Skeletal muscle tissue (tissue), 4 donors: ENCODE data around the gene GLI3. TPM values are rescaled to one million over a fixed set of nuclear protein-coding genes. Genes with fewer than 3 reads are reported as not detected.

Experiments used
- H3K27ac ChIP-seq: one replicate; pipeline ENCODE4 v1.7.0; 2013; ENCODE audit warnings: mild to moderate bottlenecking, low read depth, low read length, inconsistent platforms
- H3K27me3 ChIP-seq, 3 donors: one replicate each; pipeline ENCODE4 v1.7.0; 2013; ENCODE audit warnings: low read length in 3 of 3; ENCODE audit not compliant: control insufficient read depth in 3 of 3, insufficient read depth in 3 of 3
- H3K36me3 ChIP-seq, 3 donors: one replicate each; pipeline ENCODE4 v1.7.0; 2013; ENCODE audit warnings: low read length in 3 of 3; ENCODE audit not compliant: control insufficient read depth in 3 of 3, insufficient read depth in 3 of 3
- H3K4me1 ChIP-seq, 3 donors: one replicate each; pipeline ENCODE4 v1.7.0; 2013; ENCODE audit warnings: low read length in 3 of 3, mild to moderate bottlenecking in 3 of 3; ENCODE audit not compliant: control insufficient read depth in 3 of 3, insufficient read depth in 3 of 3
- H3K4me3 ChIP-seq, 3 donors: one replicate each; pipeline ENCODE4 v1.7.0; 2013; ENCODE audit warnings: low read length in 3 of 3
- H3K9ac ChIP-seq, 3 donors: one replicate each; pipeline ENCODE4 v1.7.0; 2013; ENCODE audit warnings: low read length in 3 of 3, mild to moderate bottlenecking in 3 of 3, moderate library complexity in 2 of 3, low read depth in 1 of 3
- H3K9me3 ChIP-seq, 3 donors: one replicate each; pipeline ENCODE4 v1.7.0; 2013; ENCODE audit warnings: low read length in 3 of 3; ENCODE audit not compliant: control insufficient read depth in 3 of 3
- total RNA-seq: library from RNA; depleted of rRNA; stranded (reverse); fragments of >200 nt; gene quantifications from one replicate; pipeline ENCODE4 v1.2.3, GENCODE V29; 2014
- donor health status: Osteomylitis.

Gene GLI3
- total RNA-seq, 1 donor from 2014 or later = 13.6 TPM

DNA sequence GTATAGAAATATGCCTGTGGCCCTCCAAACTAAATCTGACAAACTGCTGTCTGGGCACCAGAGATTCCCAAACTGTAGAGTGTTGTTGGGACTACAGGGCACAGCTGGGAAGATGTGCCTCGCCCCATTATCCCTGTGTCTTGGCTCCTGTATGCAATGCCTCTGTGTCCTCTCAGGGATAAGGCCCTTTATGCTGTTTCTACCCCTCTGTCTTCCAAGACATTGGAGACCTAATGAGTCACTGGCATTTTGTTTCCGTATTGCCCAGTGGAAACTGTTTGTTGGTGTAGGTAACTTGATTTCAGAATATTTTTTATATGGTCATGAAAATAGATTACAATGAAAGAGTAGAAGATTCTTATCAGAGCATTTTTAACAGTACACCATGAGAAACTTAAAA is 183.2 kb downstream of the GLI3 start:
- Histone ChIP-seq H3K9me3 (no peaks in the 10 kb centered on the region), H3K27ac (no peak overlapping the region), H3K9ac (no peak overlapping the region), H3K27me3 (no peaks in the 10 kb centered on the region), H3K4me3 (no peak overlapping the region), H3K36me3 (peaks cover 0 to 2% (median 0%) of the 10 kb centered on the region in 3 donors), H3K4me1 (no peaks in the 10 kb centered on the region)

DNA sequence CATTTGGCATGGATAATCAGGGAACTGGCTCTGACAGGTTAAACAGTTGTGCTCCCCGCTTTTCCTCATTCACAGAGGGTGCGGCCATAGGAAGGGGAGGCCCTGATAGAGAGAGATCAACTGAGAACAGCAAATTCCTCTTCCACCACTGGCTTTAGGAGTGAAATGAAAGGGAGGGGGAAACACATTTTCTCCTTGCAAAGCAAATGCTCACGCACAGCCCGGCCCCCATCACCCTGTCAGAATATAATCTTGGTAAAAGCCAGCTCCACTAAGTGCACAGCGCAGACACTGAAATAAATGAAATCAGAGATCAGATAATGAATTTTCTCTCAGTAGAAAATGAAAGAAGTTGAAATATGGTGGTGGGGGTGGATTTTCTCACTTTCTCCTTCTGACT is 187.2 kb downstream of the GLI3 start:
- Histone ChIP-seq H3K4me3 (no peak overlapping the region), H3K4me1 (no peaks in the 10 kb centered on the region), H3K27me3 (no peaks in the 10 kb centered on the region), H3K36me3 (peaks cover 0 to 5% (median 4%) of the 10 kb centered on the region in 3 donors), H3K9ac (no peak overlapping the region), H3K9me3 (no peaks in the 10 kb centered on the region), H3K27ac (no peak overlapping the region)

DNA sequence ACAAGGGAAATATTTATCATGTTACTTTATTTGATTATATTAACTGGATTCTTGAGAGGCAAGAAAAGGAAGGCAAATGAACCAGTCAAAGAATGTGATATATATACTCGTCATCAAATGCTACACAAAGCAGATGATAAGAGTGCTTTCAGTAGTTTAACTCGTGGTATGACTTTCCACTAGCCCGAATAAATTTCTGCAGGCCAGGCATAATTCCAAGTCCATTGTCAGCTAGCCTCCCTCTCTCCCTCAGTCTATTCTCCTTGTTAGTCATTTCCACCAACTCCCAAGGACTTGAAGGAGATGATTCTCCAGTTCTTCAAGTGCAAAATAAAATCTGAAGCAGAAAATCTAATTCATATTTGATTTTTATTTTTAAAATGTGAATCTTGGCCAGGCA is 190.5 kb downstream of the GLI3 start:
- Histone ChIP-seq H3K27me3 (no peaks in the 10 kb centered on the region), H3K4me1 (no peaks in the 10 kb centered on the region), H3K4me3 (no peak overlapping the region), H3K27ac (no peak overlapping the region), H3K36me3 (peaks cover 0 to 8% (median 4%) of the 10 kb centered on the region in 3 donors), H3K9ac (no peak overlapping the region), H3K9me3 (no peaks in the 10 kb centered on the region)

DNA sequence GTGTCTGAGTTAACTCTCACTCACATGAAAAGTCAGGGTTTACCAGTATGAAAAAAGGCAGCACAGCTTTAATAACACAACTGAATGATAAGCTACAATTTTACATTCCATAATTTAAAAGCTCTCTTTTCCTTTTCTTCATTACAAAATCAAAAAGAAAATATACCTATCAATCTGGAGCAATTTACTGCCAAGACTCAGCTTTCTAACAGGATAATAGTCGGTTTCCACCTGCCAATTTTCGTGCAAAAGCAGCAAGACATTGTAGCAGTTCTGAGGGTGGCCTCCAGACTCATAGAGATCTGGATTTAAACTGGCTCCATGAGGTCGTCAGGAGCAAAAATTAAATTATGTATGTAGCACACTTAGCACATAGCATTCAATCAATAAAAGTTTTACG is 191.0 kb downstream of the GLI3 start:
- H3K9ac ChIP-seq = no peak overlapping the region
- H3K4me1 ChIP-seq = no peaks in the 10 kb centered on the region
- H3K27me3 ChIP-seq = no peaks in the 10 kb centered on the region

DNA sequence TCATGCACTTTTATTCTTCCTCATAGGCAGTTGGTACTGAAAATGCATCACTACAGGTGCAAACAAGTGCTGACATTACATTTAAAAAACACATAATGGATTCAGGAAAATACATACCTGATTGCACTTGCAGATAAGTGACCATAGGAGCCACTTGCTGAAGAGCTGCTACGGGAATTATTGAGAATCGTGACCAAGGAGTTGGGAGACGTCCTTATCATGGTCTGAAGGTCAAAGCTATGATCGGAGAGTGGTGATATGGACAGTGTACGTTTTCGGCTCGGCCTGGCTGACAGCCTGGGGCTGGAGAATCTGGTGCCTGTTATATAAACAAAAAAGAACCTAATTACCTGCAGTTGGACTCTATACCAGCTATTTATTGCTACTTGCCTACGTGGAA is 197.1 kb downstream of the GLI3 start:
- H3K9ac ChIP-seq = no peak overlapping the region
- H3K27ac ChIP-seq = no peak overlapping the region
- no peaks in the 10 kb centered on the region for H3K9me3 ChIP-seq
- peaks cover 0 to 8% (median 0%) of the 10 kb centered on the region in 3 donors for H3K36me3 ChIP-seq
- H3K4me1 ChIP-seq = no peaks in the 10 kb centered on the region
- no peak overlapping the region for H3K4me3 ChIP-seq
- H3K27me3 ChIP-seq = no peaks in the 10 kb centered on the region

More for the DNA sequence above, 191.0 kb downstream of the GLI3 start:
- H3K27ac ChIP-seq = no peak overlapping the region
- H3K4me3 ChIP-seq = no peak overlapping the region
- no peaks in the 10 kb centered on the region for H3K9me3 ChIP-seq
- H3K36me3 ChIP-seq = peaks cover 0 to 7% (median 4%) of the 10 kb centered on the region in 3 donors

DNA sequence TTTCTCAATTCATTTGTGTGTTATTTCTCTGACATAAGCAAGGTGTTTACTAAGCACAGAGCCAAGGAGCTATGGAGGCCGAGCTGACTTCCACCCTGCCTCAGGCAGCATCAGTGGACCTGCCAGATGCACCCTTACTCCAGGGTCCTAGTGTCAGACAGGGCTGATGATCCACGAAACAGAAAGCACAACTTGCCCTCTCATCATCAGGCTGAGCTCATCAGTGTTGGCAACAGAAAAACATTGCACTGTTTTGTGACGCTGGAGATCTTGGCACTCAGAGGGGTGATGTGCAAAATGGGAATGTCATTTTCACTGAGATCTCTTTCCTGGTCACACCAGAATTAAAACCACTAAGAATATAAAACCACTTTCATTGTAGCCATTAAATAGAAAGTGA is 201.8 kb downstream of the GLI3 start:
- Histone ChIP-seq H3K4me1 (no peaks in the 10 kb centered on the region), H3K27ac (no peak overlapping the region), H3K4me3 (no peak overlapping the region), H3K36me3 (peaks cover 0 to 5% (median 0%) of the 10 kb centered on the region in 3 donors), H3K9me3 (no peaks in the 10 kb centered on the region), H3K9ac (no peak overlapping the region), H3K27me3 (no peaks in the 10 kb centered on the region)

DNA sequence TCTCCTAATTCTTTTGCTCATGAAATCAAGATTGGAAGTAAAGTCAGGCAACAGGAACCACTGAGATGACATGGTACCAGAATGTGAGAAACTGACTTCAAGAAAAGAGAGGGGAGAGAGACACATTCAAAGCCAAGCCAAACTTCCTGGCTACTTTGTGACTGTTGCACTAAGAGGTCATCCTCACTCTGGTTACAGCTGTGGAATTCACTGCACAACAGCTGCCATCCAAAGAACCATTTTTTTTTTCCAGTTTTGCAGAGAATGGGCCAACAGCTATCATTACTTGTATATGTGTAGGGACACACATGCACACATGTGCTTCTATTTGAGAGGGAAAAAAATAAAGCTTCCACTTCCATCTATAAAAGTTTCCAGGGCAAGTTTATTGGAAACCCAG is 203.5 kb downstream of the GLI3 start:
- Histone ChIP-seq H3K4me3 (no peak overlapping the region), H3K9ac (no peak overlapping the region), H3K4me1 (no peaks in the 10 kb centered on the region), H3K36me3 (peaks cover 0 to 5% (median 0%) of the 10 kb centered on the region in 3 donors), H3K27ac (no peak overlapping the region), H3K9me3 (no peaks in the 10 kb centered on the region), H3K27me3 (no peaks in the 10 kb centered on the region)

DNA sequence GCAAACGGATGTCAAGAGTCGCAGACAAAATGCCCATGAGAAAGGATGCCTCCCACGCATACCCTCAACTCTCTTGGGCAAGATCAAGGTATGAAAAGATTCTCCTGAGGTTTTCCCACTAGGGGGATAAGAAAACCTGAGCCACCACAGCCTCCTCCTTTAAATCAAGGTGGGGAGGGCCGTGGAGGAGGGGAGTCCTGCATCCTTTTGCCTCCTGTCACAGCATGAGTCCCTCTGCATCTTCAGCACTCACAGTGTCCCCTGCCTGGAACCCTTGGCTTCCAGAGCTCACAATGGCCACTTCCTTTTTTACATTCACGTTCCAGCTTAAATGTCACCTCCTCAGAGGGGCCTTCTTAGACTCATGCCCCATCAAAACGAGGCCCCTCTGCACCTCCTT is 207.6 kb downstream of the GLI3 start:
- Histone ChIP-seq H3K4me3 (no peak overlapping the region), H3K36me3 (peaks cover 0 to 11% (median 3%) of the 10 kb centered on the region in 3 donors), H3K9ac (no peak overlapping the region), H3K4me1 (no peaks in the 10 kb centered on the region), H3K27me3 (no peaks in the 10 kb centered on the region), H3K27ac (no peak overlapping the region), H3K9me3 (no peaks in the 10 kb centered on the region)

DNA sequence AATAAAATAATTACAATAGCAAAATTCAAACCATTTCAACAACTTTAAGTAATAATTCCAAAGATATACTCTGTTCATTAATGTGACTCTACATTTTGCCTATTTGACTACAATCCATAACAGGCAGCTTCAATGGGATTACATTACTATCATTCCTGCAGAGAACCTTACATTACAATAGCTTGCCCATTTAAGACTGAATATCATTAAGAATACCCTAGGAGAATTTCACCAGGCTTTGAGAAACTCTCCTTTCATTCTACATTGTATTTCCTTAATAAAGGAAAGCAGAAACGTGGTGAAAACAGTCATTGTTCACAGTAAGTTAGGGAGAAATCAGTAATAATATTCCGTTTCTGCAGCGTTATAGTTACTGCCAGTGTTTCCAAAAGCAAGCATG is 209.5 kb downstream of the GLI3 start:
- Histone ChIP-seq H3K27me3 (no peaks in the 10 kb centered on the region), H3K9me3 (no peaks in the 10 kb centered on the region), H3K27ac (no peak overlapping the region), H3K4me1 (no peaks in the 10 kb centered on the region), H3K9ac (no peak overlapping the region), H3K36me3 (peaks cover 0 to 13% (median 3%) of the 10 kb centered on the region in 3 donors), H3K4me3 (no peak overlapping the region)

DNA sequence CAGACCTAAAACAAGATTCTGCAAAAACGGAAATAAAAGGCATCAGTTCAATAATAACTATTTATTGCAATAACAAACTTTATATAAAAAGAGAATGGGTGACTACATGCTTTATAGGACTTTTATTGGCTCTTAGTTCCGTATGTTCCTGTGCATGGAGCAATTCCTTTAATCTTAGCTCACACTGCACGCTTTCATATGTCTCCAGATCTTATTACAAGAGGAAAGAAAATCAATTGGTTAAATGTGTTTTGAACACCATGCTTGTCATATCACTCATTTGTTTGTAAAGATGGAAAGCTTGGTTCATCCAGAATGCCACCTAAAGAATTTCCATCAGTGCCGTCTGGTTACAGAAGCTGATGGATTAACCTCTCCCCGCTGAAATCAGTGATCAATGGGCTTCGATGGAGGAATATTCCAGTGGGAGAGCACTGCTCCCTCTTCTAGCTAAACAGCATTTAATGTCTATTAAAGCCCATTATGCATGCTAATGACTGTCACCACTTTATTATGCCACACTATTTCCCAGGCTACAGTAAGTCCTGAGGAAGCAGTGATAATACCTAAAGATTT is 210.3 kb downstream of the GLI3 start:
- peaks cover 0 to 14% (median 3%) of the 10 kb centered on the region in 3 donors for H3K36me3 ChIP-seq

More for the DNA sequence above, 210.3 kb downstream of the GLI3 start:
- Histone ChIP-seq H3K9me3 (no peaks in the 10 kb centered on the region), H3K4me3 (no peak overlapping the region), H3K27me3 (no peaks in the 10 kb centered on the region), H3K27ac (no peak overlapping the region), H3K4me1 (no peaks in the 10 kb centered on the region), H3K9ac (no peak overlapping the region)
